Measurements from ENCODE around the gene LRRC41. TPM values are rescaled to one million over a fixed set of nuclear protein-coding genes. Genes with fewer than 3 reads are reported as not detected.

The LRRC41 gene
- total RNA-seq, 1 experiment from 2014 or later = 38.1 TPM

GRCh38 chr1:46342677-46343350 is 39.4 kb upstream of the LRRC41 start:
- Histone ChIP-seq H3K4me2 (ENCODE audit: low read length) (no peak overlapping the region), H3K27me3 (ENCODE audit: insufficient read depth, low read length) (no peaks in the 10 kb centered on the region), H4K20me1 (ENCODE audit: insufficient read depth) (no peaks in the 10 kb centered on the region), H3K36me3 (ENCODE audit: control insufficient read depth in 1 of 2, insufficient read depth in 2 of 2, low read length in 2 of 2) (peaks cover 12 to 20% of the 10 kb centered on the region in 2 experiments; a peak in 3 of 4 replicates), H3K79me2 (ENCODE audit: insufficient read depth, low read length) (peaks cover 34% of the 10 kb centered on the region), H3K9me2 (ENCODE audit: insufficient read depth) (no peaks in the 10 kb centered on the region), H3K27ac (ENCODE audit: low read depth, low read length) (no peak overlapping the region), H3K9me3 (ENCODE audit: control insufficient read depth in 1 of 2, insufficient read depth in 1 of 2, low read depth in 1 of 2, low read length in 2 of 2) (no peaks in the 10 kb centered on the region), H3K9ac (ENCODE audit: low read length) (no peak overlapping the region), H2AFZ (ENCODE audit: low read depth, low read length, poor library complexity, severe bottlenecking) (no peak overlapping the region), H3K4me3 (replicated peaks in 1 of 2; ENCODE audit: low read depth in 1 of 2, low read length in 2 of 2) (no peak overlapping the region), H3K4me1 (ENCODE audit: control insufficient read depth in 1 of 2, insufficient read depth in 2 of 2, low read length in 2 of 2) (peaks cover 21 to 41% of the 10 kb centered on the region in 2 experiments)
- TF ChIP-seq ZNF274 (IDR thresholded peaks at IDR 0.05; ENCODE audit: low read depth, low read length) = no peak
- no peak for TF ChIP-seq SRF (IDR thresholded peaks at IDR 0.05; ENCODE audit: low read depth)
- no peak for TF ChIP-seq EZH2 (IDR thresholded peaks at IDR 0.05)
- TF ChIP-seq MAX (IDR thresholded peaks at IDR 0.05) = no peak
- no peak for TF ChIP-seq ZBTB33 (IDR thresholded peaks at IDR 0.05; ENCODE audit: extremely low read depth, insufficient replicate concordance, low read length)
- TF ChIP-seq JUND (IDR thresholded peaks at IDR 0.05) = no peak
- no peak for TF ChIP-seq EZH2phosphoT487 (IDR thresholded peaks at IDR 0.05; ENCODE audit: borderline replicate concordance)
- TF ChIP-seq POLR2AphosphoS5 (IDR thresholded peaks at IDR 0.05; ENCODE audit: low read depth, low read length) = no peak
- TF ChIP-seq YY1 (IDR thresholded peaks at IDR 0.05; ENCODE audit: extremely low read depth, insufficient replicate concordance, low read depth, low read length) = no peak
- no peak for TF ChIP-seq CTCF (IDR thresholded peaks at IDR 0.05 in 2 of 3, conservative IDR thresholded peaks at IDR 0.05 in 1 of 3; ENCODE audit: borderline replicate concordance in 1 of 3, insufficient read depth in 1 of 3, low read depth in 2 of 3, low read length in 2 of 3)
- no peak for TF ChIP-seq EGR1 (IDR thresholded peaks at IDR 0.05; ENCODE audit: low read depth)
- no peak for TF ChIP-seq CEBPB (IDR thresholded peaks at IDR 0.05; ENCODE audit: low read depth)
- ChIA-PET POLR2A (interaction anchor here (1.7 kb wide), 1 partner anchor 9 kb away, joined by 4 read pairs; no protein-coding TSS in a partner anchor), CTCF (interaction anchor here (1.2 kb wide), 1 partner anchor 9 kb away, joined by 4 read pairs; no protein-coding TSS in a partner anchor), RAD21 (ENCODE audit: low non-redundant PET in 1 of 2, low total read pairs in 2 of 2, uncharacterized antibody in 2 of 2, unreplicated experiment in 2 of 2) (no interaction called here)
- intact Hi-C loops (cut with micrococcal nuclease) = no loop called here
- ATAC-seq (no peak), DNase-seq (ENCODE audit: low read depth, low spot score) (no peak)
- BruUV-seq (replicated peaks) = no TSS peak
